Measurements from ENCODE around the gene SFXN3.

- no peak for TF ChIP-seq EP300 (IDR thresholded peaks at IDR 0.05; ENCODE audit: borderline replicate concordance)
- no peak for TF ChIP-seq MAX (IDR thresholded peaks at IDR 0.05)
- no peak for TF ChIP-seq TCF12 (IDR thresholded peaks at IDR 0.05; ENCODE audit: low read depth)
- TF ChIP-seq REST (IDR thresholded peaks at IDR 0.05; ENCODE audit: low read depth) = no peak
- no peak for TF ChIP-seq CEBPB (IDR thresholded peaks at IDR 0.05)
- no peak for TF ChIP-seq TAF1 (IDR thresholded peaks at IDR 0.05; ENCODE audit: low read depth)
- no peak for TF ChIP-seq YY1 (IDR thresholded peaks at IDR 0.05; ENCODE audit: low read depth)
- TF ChIP-seq RAD21 (IDR thresholded peaks at IDR 0.05; ENCODE audit: low read depth) = no peak
- TF ChIP-seq EGR1 (IDR thresholded peaks at IDR 0.05) = no peak
Observed at GRCh38 chr10:101001659-101002035, 29.4 kb upstream of the SFXN3 start.
